ENCODE data around the gene ZNF341.
"Not testable (repeated sequence)": the region's sequence is repeated elsewhere in the genome, so short reads cannot be mapped to it uniquely, and the experiment has no call there.

GRCh38 chr20:33755936-33756490 is 24.2 kb downstream of the ZNF341 start:
- TF ChIP-seq EZH2phosphoT487 (IDR thresholded peaks at IDR 0.05; ENCODE audit: insufficient read depth, low read depth); EZH2 (IDR thresholded peaks at IDR 0.05; ENCODE audit: insufficient read depth, poor library complexity, severe bottlenecking): not testable (repeated sequence)
